OCI-LY1 (cell line): ENCODE results near the gene LINGO3.

Experiments
- H2AFZ ChIP-seq: fragments of 200-600 bp; sonication (generic), shearing (Covaris generic); 2 replicates; pipeline ENCODE4 v1.6.0; 2014; ENCODE audit warnings: antibody characterized with exemption, mild to moderate bottlenecking, low read length
- H3F3A ChIP-seq: fragments of 200-600 bp; sonication (generic), shearing (Covaris generic); 2 replicates; pipeline ENCODE4 v1.6.0; 2014; ENCODE audit warnings: mild to moderate bottlenecking, antibody characterized with exemption, low read length, moderate library complexity; ENCODE audit not compliant: insufficient read depth
- H3K27ac ChIP-seq: fragments of 200-600 bp; sonication (generic); 2 replicates; pipeline ENCODE4 v1.5.1; 2014; ENCODE audit warnings: low read length, mixed run types, mild to moderate bottlenecking, low read depth; ENCODE audit not compliant: poor library complexity, severe bottlenecking
- H3K27me3 ChIP-seq: fragments of 200-600 bp; sonication (generic); 2 replicates; pipeline ENCODE4 v1.6.0; 2014; ENCODE audit warnings: antibody characterized with exemption, mild to moderate bottlenecking, low read length, moderate library complexity; ENCODE audit not compliant: insufficient read depth
- H3K36me3 ChIP-seq: fragments of 200-600 bp; sonication (generic); 2 replicates; pipeline ENCODE4 v1.6.1; 2014; ENCODE audit warnings: mild to moderate bottlenecking, antibody characterized with exemption, low read length, moderate library complexity, mixed read lengths; ENCODE audit not compliant: insufficient read depth
- H3K4me1 ChIP-seq: fragments of 200-600 bp; sonication (generic); 2 replicates; pipeline ENCODE4 v1.5.1; 2014; ENCODE audit warnings: mild to moderate bottlenecking, low read length, moderate library complexity; ENCODE audit not compliant: insufficient read depth, severe bottlenecking
- H3K4me2 ChIP-seq: fragments of 200-600 bp; sonication (generic), shearing (Covaris generic); 2 replicates; pipeline ENCODE4 v1.6.1; 2014; ENCODE audit warnings: low read length
- H3K4me3 ChIP-seq: fragments of 200-600 bp; sonication (generic); 2 replicates; pipeline ENCODE4 v1.5.1; 2014; ENCODE audit warnings: low read length, low read depth, mild to moderate bottlenecking, mixed read lengths; ENCODE audit not compliant: poor library complexity, severe bottlenecking
- H3K79me2 ChIP-seq: fragments of 200-600 bp; shearing (Covaris generic); 2 replicates; pipeline ENCODE4 v1.6.1; 2016; ENCODE audit warnings: mixed run types, low read length, mixed read lengths; ENCODE audit not compliant: insufficient read depth
- H3K9ac ChIP-seq: fragments of 200-600 bp; sonication (generic), shearing (Covaris generic); 2 replicates; pipeline ENCODE4 v1.6.1; 2014; ENCODE audit warnings: mild to moderate bottlenecking, low read length, mixed read lengths
- H3K9me2 ChIP-seq: fragments of 200-600 bp; sonication (generic), shearing (Covaris generic); 2 replicates; pipeline ENCODE4 v1.6.1; 2014; ENCODE audit warnings: low read depth, mild to moderate bottlenecking, low read length, mixed read lengths
- H3K9me3 ChIP-seq: fragments of 200-600 bp; shearing (Covaris generic); 2 replicates; pipeline ENCODE4 v1.6.1; 2014; ENCODE audit warnings: low read length, mixed read lengths
- H4K20me1 ChIP-seq: fragments of 200-600 bp; sonication (generic), shearing (Covaris generic); 2 replicates; pipeline ENCODE4 v1.6.0; 2016; ENCODE audit warnings: mild to moderate bottlenecking, low read length; ENCODE audit not compliant: insufficient read depth
- CTCF ChIP-seq: fragments of 200-600 bp; sonication (generic), shearing (Covaris generic); IDR thresholded peaks from 2 replicates; pipeline ENCODE4 v1.5.1; 2017; ENCODE audit warnings: mild to moderate bottlenecking, antibody characterized with exemption, low read length, moderate library complexity, mixed read lengths
- EZH2 ChIP-seq: fragments of 200-600 bp; sonication (generic), shearing (Covaris generic); IDR thresholded peaks from 2 replicates; pipeline ENCODE4 v1.8.0; 2017; ENCODE audit warnings: borderline replicate concordance, mixed run types, mild to moderate bottlenecking, antibody characterized with exemption, low read length, moderate library complexity, mixed read lengths

Gene LINGO3

GRCh38 chr19:2336528-2337328, 28.8 kb upstream of the LINGO3 start:
- H3F3A ChIP-seq, result peaks cover 4% of the 10 kb centered on the region; the same call in 1 of the 2 replicates
- no peaks in the 10 kb centered on the region for H3K9me3 ChIP-seq
- no peak overlapping the region for H3K4me3 ChIP-seq
- H3K4me1 ChIP-seq, result peaks cover 19% of the 10 kb centered on the region
- peaks cover 51% of the 10 kb centered on the region for H3K36me3 ChIP-seq
- H3K9ac ChIP-seq, result no peak overlapping the region
- H4K20me1 ChIP-seq, result no peaks in the 10 kb centered on the region
- H3K79me2 ChIP-seq, result no peaks in the 10 kb centered on the region; the same call in 1 of the 2 replicates
- no peak overlapping the region for H2AFZ ChIP-seq
- no peaks in the 10 kb centered on the region for H3K9me2 ChIP-seq
- TF ChIP-seq EZH2, result no peak
- TF ChIP-seq CTCF, result no peak
- no peaks in the 10 kb centered on the region for H3K27me3 ChIP-seq
- no peak overlapping the region for H3K4me2 ChIP-seq
- H3K27ac ChIP-seq, result no peak overlapping the region

- H3K36me3 ChIP-seq, result peaks cover 42% of the 10 kb centered on the region
- no peak overlapping the region for H3K27ac ChIP-seq
- H3K4me2 ChIP-seq, result no peak overlapping the region
- TF ChIP-seq EZH2, result no peak
- no peak for TF ChIP-seq CTCF
- H3K4me3 ChIP-seq, result no peak overlapping the region
- H3K4me1 ChIP-seq, result peaks cover 28% of the 10 kb centered on the region
- H4K20me1 ChIP-seq, result no peaks in the 10 kb centered on the region
- H3K9me2 ChIP-seq, result no peaks in the 10 kb centered on the region
- no peaks in the 10 kb centered on the region for H3K9me3 ChIP-seq
- H3F3A ChIP-seq, result peaks cover 11% of the 10 kb centered on the region; the same call in 1 of the 2 replicates
- no peak overlapping the region for H2AFZ ChIP-seq
- H3K79me2 ChIP-seq, result no peaks in the 10 kb centered on the region; the same call in 1 of the 2 replicates
- no peak overlapping the region for H3K9ac ChIP-seq
- H3K27me3 ChIP-seq, result no peaks in the 10 kb centered on the region
Observed at GRCh38 chr19:2335848-2336247, 27.9 kb upstream of the LINGO3 start.

- Histone ChIP-seq H2AFZ (no peak overlapping the region), H3K9me3 (no peaks in the 10 kb centered on the region), H3F3A (peaks cover 13% of the 10 kb centered on the region; the same call in 1 of the 2 replicates), H3K9ac (no peak overlapping the region), H3K27me3 (no peaks in the 10 kb centered on the region), H3K4me2 (no peak overlapping the region), H3K4me3 (no peak overlapping the region), H3K36me3 (peaks cover 40% of the 10 kb centered on the region), H3K79me2 (no peaks in the 10 kb centered on the region; the same call in 1 of the 2 replicates), H3K27ac (no peak overlapping the region), H3K4me1 (peaks cover 34% of the 10 kb centered on the region), H3K9me2 (no peaks in the 10 kb centered on the region), H4K20me1 (no peaks in the 10 kb centered on the region)
- TF ChIP-seq EZH2, result no peak
- TF ChIP-seq CTCF, result no peak
Observed at GRCh38 chr19:2334986-2335846, 27.3 kb upstream of the LINGO3 start.
